Gastrocnemius medialis (tissue), 4 donors: ENCODE data around the gene MCFD2. TPM values are rescaled to one million over a fixed set of nuclear protein-coding genes. Genes with fewer than 3 reads are reported as not detected.
A peak's percentile ranks its signal among the peaks of the same experiment; 100 is the strongest.

Experiments
- ATAC-seq, 2 donors: fragments of 150-250 bp; one replicate each; pipeline ENCODE4 v1.9.1; 2016
- DNase-seq, 2 donors: peaks; one replicate each; pipeline ENCODE4 v3.0.0-alpha.2; 2019
- H3K27ac ChIP-seq, 4 donors: fragments of 200-600 bp; sonication (generic); 1 replicate in 1 of 4; 2 replicates in 3 of 4; pipeline ENCODE4 v1.5.1; 2016 to 2018; ENCODE audit warnings: mild to moderate bottlenecking in 2 of 4, moderate library complexity in 1 of 4
- H3K27me3 ChIP-seq, 3 donors: fragments of 200-600 bp; sonication (generic) in 2 of 3; 1 replicate in 1 of 3; 2 replicates in 2 of 3; pipeline versions ENCODE4 v1.5.1 to v1.6.0; 2016 to 2019; ENCODE audit warnings: mild to moderate bottlenecking in 1 of 3, moderate library complexity in 1 of 3
- H3K36me3 ChIP-seq, 2 donors: fragments of 200-600 bp; sonication (generic) in 1 of 2; one replicate each; pipeline ENCODE4 v1.5.1; 2017 to 2018
- H3K4me1 ChIP-seq, 2 donors: fragments of 200-600 bp; sonication (generic) in 1 of 2; one replicate each; pipeline ENCODE4 v1.5.1; 2016 to 2017; ENCODE audit warnings: mild to moderate bottlenecking in 2 of 2
- H3K4me3 ChIP-seq, 4 donors: fragments of 200-600 bp; sonication (generic) in 3 of 4; 1 replicate in 1 of 4; 2 replicates in 3 of 4; pipeline ENCODE4 v1.5.1; 2016 to 2019; ENCODE audit warnings: mild to moderate bottlenecking in 2 of 4
- H3K9me3 ChIP-seq, 3 donors: fragments of 200-600 bp; sonication (generic) in 2 of 3; 1 replicate in 1 of 3; 2 replicates in 2 of 3; pipeline ENCODE4 v1.5.1; 2016 to 2019
- CTCF ChIP-seq, 5 experiments: fragments of 450-650 bp in 3 of 5; fragments of 200-600 bp in 2 of 5; sonication (generic) in 2 of 5; IDR thresholded peaks in 4 of 5; conservative IDR thresholded peaks in 1 of 5; 1 replicate in 4 of 5; 2 replicates in 1 of 5; pipeline ENCODE4 v1.5.1; 2016 to 2019; ENCODE audit warnings: antibody characterized with exemption in 5 of 5, mild to moderate bottlenecking in 3 of 5, moderate library complexity in 3 of 5
- POLR2A ChIP-seq, 2 donors: fragments of 450-650 bp; IDR thresholded peaks; one replicate each; pipeline ENCODE4 v1.6.1; 2017; ENCODE audit warnings: antibody characterized with exemption in 2 of 2, mild to moderate bottlenecking in 2 of 2, moderate library complexity in 2 of 2
- in situ Hi-C, 4 donors: fragments of 200-750 bp; cut with MboI; loops; one replicate each; pipeline versions ENCODE4 v1.15.0 to v1.8.0; 2017; ENCODE audit warnings: low sequenced_read_pairs in 4 of 4
- intact Hi-C: fragments of 100-400 bp; cut with DNase I; formaldehyde crosslinking; loops from one replicate; pipeline ENCODE4 v1.15.1; 2023; ENCODE audit warnings: low total_unique reads
- total RNA-seq, 4 donors: library from RNA; depleted of rRNA; stranded (reverse); fragments of >200 nt; gene quantifications; one replicate each; pipeline versions ENCODE4 v1.1.0 to v1.2.3, GENCODE V29; 2016

MCFD2 gene
- 100 to 1,000 TPM in 3 of 4 donors, 10 to 100 TPM in 1; 87.9 to 182 (median 106) TPM for total RNA-seq

GRCh38 chr2:46915281-46915810 is at the start of gene MCFD2:
Gene MCFD2, minus strand, starts transcription at chr2:46915806. Its CDS starts 6,635 bp downstream, at chr2:46909171.
- intact Hi-C loops, result loop anchor here (2.0 to 10.0 kb wide), 2 partner anchors 389 to 619 kb away; partner anchors contain the start of gene EPAS1
- peak; percentile 19 to 52 for DNase-seq
- no peaks in the 10 kb centered on the region for H3K36me3 ChIP-seq
- peak within 1 kb of the TSS; percentile 96 to 100 (median 99) for H3K27ac ChIP-seq
- H3K4me1 ChIP-seq, result peaks cover 41% of the 10 kb centered on the region in 2 donors
- no peaks in the 10 kb centered on the region for H3K27me3 ChIP-seq
- no peak for TF ChIP-seq CTCF (IDR thresholded peaks at IDR 0.05 in 4 of 5, conservative IDR thresholded peaks at IDR 0.05 in 1 of 5)
- TF ChIP-seq POLR2A (IDR thresholded peaks at IDR 0.05), result peak; percentile 75 to 83
- in situ Hi-C loops, result no loop called here
- peak within 1 kb of the TSS; percentile 93 to 100 (median 96) for H3K4me3 ChIP-seq
- ATAC-seq, result peak; percentile 9 to 23
- H3K9me3 ChIP-seq, result no peaks in the 10 kb centered on the region

DNA sequence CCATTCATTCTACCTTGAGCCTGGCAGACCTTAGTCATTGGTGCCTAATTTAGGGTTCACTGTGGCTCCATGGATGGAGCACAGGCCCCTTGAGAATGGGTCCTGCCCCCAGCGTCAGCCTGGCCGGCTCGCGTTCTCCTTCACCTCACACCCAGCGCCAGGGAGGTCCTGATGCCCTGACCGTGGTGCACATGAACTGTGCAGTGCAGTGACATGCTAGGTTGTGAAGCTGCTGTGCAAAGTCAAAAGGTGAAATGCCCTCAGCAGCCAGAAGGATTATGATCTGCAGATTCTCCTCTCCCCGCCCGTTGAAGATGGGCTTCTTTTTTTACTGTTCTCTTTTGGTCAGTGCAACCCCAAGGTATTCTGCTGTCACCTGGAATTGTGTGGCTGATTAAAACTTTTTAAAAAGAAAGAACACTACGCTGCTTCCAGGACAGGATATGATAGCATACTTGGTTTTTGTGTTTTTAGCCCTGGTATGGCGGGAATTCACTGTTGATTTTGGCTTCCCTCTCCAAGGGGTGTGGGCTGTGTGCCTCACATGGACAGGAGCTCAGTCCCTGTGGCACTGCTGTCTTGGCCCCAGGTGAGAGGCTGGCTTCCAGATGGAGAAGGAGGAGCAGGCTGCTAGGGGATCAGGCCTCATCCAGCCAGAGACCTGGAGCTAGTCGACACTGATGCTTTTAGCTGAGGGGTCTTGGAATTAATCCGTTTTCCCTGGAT is 49.4 kb upstream of the MCFD2 start:
- in situ Hi-C loops, result no loop called here
- DNase-seq (no peak), ATAC-seq (no peak)
- no peaks in the 10 kb centered on the region for H3K9me3 ChIP-seq
- H3K27ac ChIP-seq, result peak overlapping the region in 1 of 4 donors; percentile 36
- no peaks in the 10 kb centered on the region for H3K27me3 ChIP-seq
- H3K4me1 ChIP-seq, result peaks cover 15 to 28% of the 10 kb centered on the region in 2 donors
- H3K4me3 ChIP-seq, result no peak overlapping the region
- intact Hi-C loops, result no loop called here
- no peak for TF ChIP-seq POLR2A (IDR thresholded peaks at IDR 0.05)
- TF ChIP-seq CTCF (IDR thresholded peaks at IDR 0.05 in 4 of 5, conservative IDR thresholded peaks at IDR 0.05 in 1 of 5), result no peak
- no peaks in the 10 kb centered on the region for H3K36me3 ChIP-seq

DNA sequence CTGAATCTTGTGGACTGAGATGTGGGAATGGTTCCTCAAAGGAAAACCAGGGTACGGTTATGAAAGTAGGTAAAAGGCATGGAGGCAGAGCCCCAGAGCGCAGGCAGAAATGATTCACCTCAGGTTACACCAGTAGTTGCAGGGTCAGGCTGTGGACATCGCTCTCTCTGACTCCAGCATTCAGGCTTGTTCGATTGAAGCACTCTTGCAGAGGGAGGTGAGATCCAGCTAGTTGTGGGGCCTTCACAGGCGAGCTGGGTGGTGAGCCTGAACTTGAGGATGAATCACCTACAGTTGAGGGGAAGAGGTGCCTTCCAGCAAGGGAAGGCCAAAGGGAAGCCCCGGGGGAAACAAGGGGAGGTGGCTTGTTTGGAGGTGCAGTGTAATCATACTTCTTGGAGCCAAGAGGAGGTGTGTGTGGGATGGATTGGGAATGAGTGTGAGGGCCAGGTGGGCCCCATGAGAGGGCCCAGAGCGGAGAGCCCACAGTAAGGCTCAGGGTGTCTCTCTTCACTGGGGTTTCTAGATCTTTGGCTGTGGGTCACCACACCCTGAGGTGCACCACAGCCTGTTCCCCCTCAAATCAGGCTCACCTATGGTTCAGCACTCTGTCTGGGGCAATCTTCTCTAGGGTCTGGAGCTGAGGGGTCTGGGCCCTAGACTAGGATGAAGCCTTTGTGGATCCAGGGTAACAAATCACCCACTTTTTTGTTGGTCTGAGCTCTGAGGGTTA is 48.5 kb upstream of the MCFD2 start:
- H3K27ac ChIP-seq, result peak overlapping the region in 1 of 4 donors; percentile 36
- H3K36me3 ChIP-seq, result no peaks in the 10 kb centered on the region
- no peaks in the 10 kb centered on the region for H3K9me3 ChIP-seq
- DNase-seq (no peak), ATAC-seq (no peak)
- in situ Hi-C loops, result no loop called here
- no peak overlapping the region for H3K4me3 ChIP-seq
- H3K4me1 ChIP-seq, result peaks cover 14 to 20% of the 10 kb centered on the region in 2 donors
- intact Hi-C loops, result no loop called here
- H3K27me3 ChIP-seq, result no peaks in the 10 kb centered on the region
- no peak for TF ChIP-seq CTCF (IDR thresholded peaks at IDR 0.05 in 4 of 5, conservative IDR thresholded peaks at IDR 0.05 in 1 of 5)
- TF ChIP-seq POLR2A (IDR thresholded peaks at IDR 0.05), result no peak

GRCh38 chr2:46963210-46963609 is 47.6 kb upstream of the MCFD2 start:
- Histone ChIP-seq H3K9me3 (no peaks in the 10 kb centered on the region), H3K27ac (no peak overlapping the region), H3K36me3 (peaks cover 0 to under 1% of the 10 kb centered on the region in 2 donors), H3K4me1 (peaks cover 11 to 13% of the 10 kb centered on the region in 2 donors), H3K4me3 (no peak overlapping the region), H3K27me3 (no peaks in the 10 kb centered on the region)
- in situ Hi-C loops (no loop called here), intact Hi-C loops (no loop called here)
- ATAC-seq (no peak), DNase-seq (no peak)
- TF ChIP-seq POLR2A (IDR thresholded peaks at IDR 0.05), result no peak
- TF ChIP-seq CTCF (IDR thresholded peaks at IDR 0.05 in 4 of 5, conservative IDR thresholded peaks at IDR 0.05 in 1 of 5), result no peak
